PFSK-1 (cell line): Measurements from ENCODE around the gene NAXD.

Source experiments
- FOXP2 ChIP-seq: optimal IDR thresholded peaks from 2 replicates; pipeline ENCODE3; 2011; ENCODE audit warnings: borderline replicate concordance, control low read depth, inconsistent platforms; ENCODE audit not compliant: insufficient read depth; ENCODE audit errors: extremely low read length, extremely low read depth
- POLR2AphosphoS5 ChIP-seq: IDR thresholded peaks from 2 replicates; pipeline ENCODE4 v1.6.1; 2012; ENCODE audit warnings: low read depth, mild to moderate bottlenecking, control low read depth, low read length, moderate library complexity
- SIN3A ChIP-seq: IDR thresholded peaks from 2 replicates; pipeline ENCODE4 v1.6.1; 2012; ENCODE audit warnings: mild to moderate bottlenecking, low read length, moderate library complexity, borderline replicate concordance; ENCODE audit not compliant: insufficient read depth
- TAF1 ChIP-seq: IDR thresholded peaks from 2 replicates; pipeline ENCODE4 v1.6.1; 2012; ENCODE audit warnings: low read length, control low read depth, borderline replicate concordance; ENCODE audit not compliant: insufficient read depth
- TF ChIP-seq, protein P1 (sequence below), 2 experiments: IDR thresholded peaks; 2 replicates each; pipeline versions ENCODE4 v1.6.1 to v1.8.0; 2011 to 2012; ENCODE audit warnings: low read depth in 2 of 2, low read length in 2 of 2, control low read depth in 1 of 2, inconsistent platforms in 1 of 2, mild to moderate bottlenecking in 1 of 2, moderate library complexity in 1 of 2; ENCODE audit not compliant: insufficient read depth in 1 of 2

The NAXD gene

DNA sequence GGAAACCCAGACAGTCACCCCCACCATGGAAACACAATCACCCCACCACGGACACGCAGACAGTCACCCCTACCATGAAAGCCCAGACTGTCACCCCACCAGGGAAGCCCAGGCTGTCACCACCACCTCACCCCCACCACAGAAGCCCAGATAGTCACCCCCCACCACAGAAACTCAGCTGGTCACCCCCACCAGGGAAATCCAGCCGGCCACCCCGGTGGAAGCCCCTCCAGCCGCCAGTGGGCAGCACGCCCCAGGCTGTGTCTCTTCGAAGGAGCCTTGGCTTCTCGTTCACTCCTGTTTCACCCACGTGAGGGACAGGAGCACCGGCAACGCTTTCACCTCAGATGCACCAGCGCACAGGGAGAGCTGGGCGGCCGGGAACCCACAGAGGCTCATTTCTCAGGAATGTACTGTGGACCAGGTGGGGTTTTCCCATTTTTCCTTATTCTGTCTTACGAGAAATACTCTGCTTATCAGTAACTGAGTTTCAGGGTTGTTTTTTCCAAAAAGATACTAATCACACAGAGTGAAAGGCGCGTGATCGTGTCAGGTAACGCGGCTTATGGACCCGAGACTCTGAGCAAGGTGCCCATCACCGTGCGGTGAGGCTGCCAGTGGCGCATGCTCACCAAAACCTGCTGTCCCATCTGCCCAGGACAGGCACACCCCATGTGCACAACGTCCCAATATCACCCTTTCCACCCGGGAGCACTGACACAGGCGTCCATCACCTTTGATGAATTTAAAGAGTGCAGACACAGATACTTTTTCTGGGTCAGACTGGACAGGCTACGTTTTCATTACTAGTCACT lies 62.6 kb downstream of the NAXD start:
- TF ChIP-seq TAF1, result no peak
- no peak for TF ChIP-seq POLR2AphosphoS5
- no peak for TF ChIP-seq FOXP2
- TF ChIP-seq SIN3A, result no peak
- TF ChIP-seq, protein P1, sequence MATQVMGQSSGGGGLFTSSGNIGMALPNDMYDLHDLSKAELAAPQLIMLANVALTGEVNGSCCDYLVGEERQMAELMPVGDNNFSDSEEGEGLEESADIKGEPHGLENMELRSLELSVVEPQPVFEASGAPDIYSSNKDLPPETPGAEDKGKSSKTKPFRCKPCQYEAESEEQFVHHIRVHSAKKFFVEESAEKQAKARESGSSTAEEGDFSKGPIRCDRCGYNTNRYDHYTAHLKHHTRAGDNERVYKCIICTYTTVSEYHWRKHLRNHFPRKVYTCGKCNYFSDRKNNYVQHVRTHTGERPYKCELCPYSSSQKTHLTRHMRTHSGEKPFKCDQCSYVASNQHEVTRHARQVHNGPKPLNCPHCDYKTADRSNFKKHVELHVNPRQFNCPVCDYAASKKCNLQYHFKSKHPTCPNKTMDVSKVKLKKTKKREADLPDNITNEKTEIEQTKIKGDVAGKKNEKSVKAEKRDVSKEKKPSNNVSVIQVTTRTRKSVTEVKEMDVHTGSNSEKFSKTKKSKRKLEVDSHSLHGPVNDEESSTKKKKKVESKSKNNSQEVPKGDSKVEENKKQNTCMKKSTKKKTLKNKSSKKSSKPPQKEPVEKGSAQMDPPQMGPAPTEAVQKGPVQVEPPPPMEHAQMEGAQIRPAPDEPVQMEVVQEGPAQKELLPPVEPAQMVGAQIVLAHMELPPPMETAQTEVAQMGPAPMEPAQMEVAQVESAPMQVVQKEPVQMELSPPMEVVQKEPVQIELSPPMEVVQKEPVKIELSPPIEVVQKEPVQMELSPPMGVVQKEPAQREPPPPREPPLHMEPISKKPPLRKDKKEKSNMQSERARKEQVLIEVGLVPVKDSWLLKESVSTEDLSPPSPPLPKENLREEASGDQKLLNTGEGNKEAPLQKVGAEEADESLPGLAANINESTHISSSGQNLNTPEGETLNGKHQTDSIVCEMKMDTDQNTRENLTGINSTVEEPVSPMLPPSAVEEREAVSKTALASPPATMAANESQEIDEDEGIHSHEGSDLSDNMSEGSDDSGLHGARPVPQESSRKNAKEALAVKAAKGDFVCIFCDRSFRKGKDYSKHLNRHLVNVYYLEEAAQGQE (IDR thresholded peaks at IDR 0.05; ENCODE audit: insufficient read depth in 1 of 2, low read depth in 2 of 2, low read length in 2 of 2), result no peak

DNA sequence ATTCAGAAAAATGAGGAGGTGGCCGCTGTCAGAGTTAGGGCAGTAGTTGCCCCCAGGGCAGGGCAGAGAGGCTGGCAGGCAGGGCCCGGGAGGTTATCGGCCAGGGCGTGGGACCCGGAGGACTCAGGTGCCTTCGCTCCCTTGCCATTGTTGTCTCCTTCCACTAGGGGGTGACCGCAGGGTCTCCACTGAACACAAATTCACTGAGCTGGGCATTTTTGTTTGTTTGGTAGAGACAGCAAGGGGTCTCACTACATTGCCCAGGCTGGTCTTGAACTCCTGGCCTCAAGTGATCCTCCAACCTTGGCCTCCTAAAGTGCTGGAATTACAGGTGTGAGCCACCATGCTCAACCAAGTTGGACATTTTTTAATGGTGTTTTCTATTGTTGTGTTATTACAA lies 65.5 kb downstream of the NAXD start:
- TF ChIP-seq SIN3A, result no peak
- TF ChIP-seq FOXP2, result no peak
- TF ChIP-seq, protein P1 (IDR thresholded peaks at IDR 0.05; ENCODE audit: insufficient read depth in 1 of 2, low read depth in 2 of 2, low read length in 2 of 2), result no peak
- TF ChIP-seq POLR2AphosphoS5, result no peak
- no peak for TF ChIP-seq TAF1

- TF ChIP-seq SIN3A, result no peak
- TF ChIP-seq FOXP2, result no peak
- no peak for TF ChIP-seq POLR2AphosphoS5
- no peak for TF ChIP-seq TAF1
Observed at GRCh38 chr13:110681868-110682550, 66.7 kb downstream of the NAXD start.

GRCh38 chr13:110682746-110683145 lies 67.4 kb downstream of the NAXD start:
- TF ChIP-seq POLR2AphosphoS5, result no peak

GRCh38 chr13:110683203-110683883 lies 68.0 kb downstream of the NAXD start:
- no peak for TF ChIP-seq FOXP2
- no peak for TF ChIP-seq POLR2AphosphoS5

GRCh38 chr13:110683921-110684320 lies 68.6 kb downstream of the NAXD start:
- TF ChIP-seq POLR2AphosphoS5 (no peak), SIN3A (no peak), FOXP2 (no peak), TAF1 (no peak)
- TF ChIP-seq, protein P1 (IDR thresholded peaks at IDR 0.05; ENCODE audit: insufficient read depth in 1 of 2, low read depth in 2 of 2, low read length in 2 of 2), result no peak
